ENCODE results near the gene CD3E. TPM values are rescaled to one million over a fixed set of nuclear protein-coding genes. Genes with fewer than 3 reads are reported as not detected.

Gene CD3E
- total and polyA plus RNA-seq, 2 of the 13 experiments (the other 11 are each of a cell fraction or from before 2014, with no cell fraction given) = not detected

- TF ChIP-seq HINFP (CRISPR knock-in tag; IDR thresholded peaks at IDR 0.05; ENCODE audit: low read depth) = no peak
- no peak for TF ChIP-seq SNAPC5 (CRISPR knock-in tag; IDR thresholded peaks at IDR 0.05; ENCODE audit: borderline replicate concordance)
- TF ChIP-seq IKZF1 (IDR thresholded peaks at IDR 0.05) = no peak
- no peak for TF ChIP-seq ZNF7 (CRISPR knock-in tag; IDR thresholded peaks at IDR 0.05)
- TF ChIP-seq ZNF446 (CRISPR knock-in tag; IDR thresholded peaks at IDR 0.05) = no peak
- no peak for TF ChIP-seq TRAFD1 (CRISPR knock-in tag; IDR thresholded peaks at IDR 0.05; ENCODE audit: borderline replicate concordance)
- no peak for TF ChIP-seq ZNF34 (CRISPR knock-in tag; IDR thresholded peaks at IDR 0.05; ENCODE audit: borderline replicate concordance)
- no peak for TF ChIP-seq YEATS4 (CRISPR knock-in tag; IDR thresholded peaks at IDR 0.05; ENCODE audit: borderline replicate concordance)
Observed at GRCh38 chr11:118313242-118313641, 8.7 kb downstream of the CD3E start (continued).

GRCh38 chr11:118314988-118315411 is 10.5 kb downstream of the CD3E start:
- no peak overlapping the region for H2AFZ ChIP-seq (ENCODE audit: low read length)
- peak; percentile 42 for FAIRE-seq
- H3K27me3 ChIP-seq (ENCODE audit: control insufficient read depth in 1 of 2, insufficient read depth in 2 of 2, low read length in 2 of 2) = peaks cover 7 to 68% of the 10 kb centered on the region in 2 experiments; a peak in 4 of 5 replicates
- POLR2A ChIA-PET = no interaction called here
- no TSS peak for BruUV-seq (replicated peaks)
- no peak overlapping the region for H3K27ac ChIP-seq (ENCODE audit: extremely low read length, insufficient read depth, low read length)
- H3K36me3 ChIP-seq (replicated peaks in 1 of 2; ENCODE audit: control insufficient read depth in 1 of 2, insufficient read depth in 2 of 2, low read length in 2 of 2) = no peaks in the 10 kb centered on the region
- in situ Hi-C loops (cut with HindIII; ENCODE audit: extremely low pct_ligation_motif_present, low pct_unique_long_range_greater_than_20kb) (loop anchor here (5.0 kb wide), 1 partner anchor 37 kb away; no protein-coding TSS in a partner anchor), intact Hi-C loops (cut with micrococcal nuclease; ENCODE audit: unreplicated experiment) (no loop called here)
- no peaks in the 10 kb centered on the region for H3K9me3 ChIP-seq (ENCODE audit: low read length)
- ATAC-seq = peak; percentile 50
- H3K4me3 ChIP-seq (replicated peaks in 1 of 3; ENCODE audit: insufficient read depth in 1 of 3, low read depth in 2 of 3, low read length in 3 of 3) = no peak overlapping the region; a peak in 1 of 6 replicates
- CTCF ChIA-PET (ENCODE audit: low intra/inter-chr PET ratio, low total read pairs) = no interaction called here
- no peak overlapping the region for H3K9ac ChIP-seq (ENCODE audit: insufficient read depth, low read depth, low read length)
- H3K79me2 ChIP-seq (ENCODE audit: insufficient read depth, low read length) = no peaks in the 10 kb centered on the region
- H3K4me2 ChIP-seq (ENCODE audit: low read depth, low read length) = peak overlapping the region; percentile 37; the same call in 1 of the 2 replicates
- WGBS (ENCODE audit: low lambda C conversion rate) = 2% methylated on average over 7 of the region's 7 CpGs
- peaks cover 29% of the 10 kb centered on the region for H3K4me1 ChIP-seq (ENCODE audit: insufficient read depth, low read length)
- H4K20me1 ChIP-seq (ENCODE audit: insufficient read depth, low read length) = no peaks in the 10 kb centered on the region; the same call in 1 of the 2 replicates
- peak; percentile 45 for DNase-seq (ENCODE audit: low spot score)
- no peak for TF ChIP-seq PLSCR1 (CRISPR knock-in tag; IDR thresholded peaks at IDR 0.05; ENCODE audit: borderline replicate concordance)
- TF ChIP-seq AKAP8 (CRISPR knock-in tag; IDR thresholded peaks at IDR 0.05) = no peak
- peak; percentile 41; the same call in 1 of the 2 replicates for TF ChIP-seq NR2F6 (IDR thresholded peaks at IDR 0.05)
- no peak for TF ChIP-seq NR2F6 (CRISPR knock-in tag; IDR thresholded peaks at IDR 0.05)
- TF ChIP-seq MAX (IDR thresholded peaks at IDR 0.05) = peak; percentile 41; the same call in 1 of the 2 replicates
- no peak for TF ChIP-seq HOMEZ (CRISPR knock-in tag; IDR thresholded peaks at IDR 0.05; ENCODE audit: low read depth)
- TF ChIP-seq LCORL (IDR thresholded peaks at IDR 0.05) = no peak
- peak; percentile 32; the same call in 1 of the 2 replicates for TF ChIP-seq LCORL (CRISPR knock-in tag; IDR thresholded peaks at IDR 0.05)
- no peak for TF ChIP-seq ELK4 (CRISPR knock-in tag; IDR thresholded peaks at IDR 0.05; ENCODE audit: borderline replicate concordance)
- no peak for TF ChIP-seq NAIF1 (CRISPR knock-in tag; IDR thresholded peaks at IDR 0.05; ENCODE audit: borderline replicate concordance)
